HEK293 (cell line): ENCODE measurements around the gene CACNB4.

Experiments
- CTCF ChIP-seq: fragments of 450-650 bp; formaldehyde crosslinking; IDR thresholded peaks from 2 replicates; pipeline ENCODE4 v1.5.1; 2016; ENCODE audit warnings: missing biosample characterization, missing genetic modification characterization
- OSR2 ChIP-seq: fragments of 450-650 bp; formaldehyde crosslinking; IDR thresholded peaks from 2 replicates; pipeline ENCODE4 v1.5.1; 2016; ENCODE audit warnings: missing biosample characterization, missing genetic modification characterization
- ZNF2 ChIP-seq: fragments of 450-650 bp; formaldehyde crosslinking; IDR thresholded peaks from 2 replicates; pipeline ENCODE4 v1.5.1; 2016; ENCODE audit warnings: missing biosample characterization, missing genetic modification characterization
- ZNF776 ChIP-seq: fragments of 450-650 bp; formaldehyde crosslinking; IDR thresholded peaks from 2 replicates; pipeline ENCODE4 v1.5.0; 2017; ENCODE audit warnings: missing biosample characterization, missing genetic modification characterization, borderline replicate concordance
- TF ChIP-seq, protein P1 (sequence below): fragments of 450-650 bp; formaldehyde crosslinking; IDR thresholded peaks from 2 replicates; pipeline ENCODE4 v1.5.1; 2016; ENCODE audit warnings: missing biosample characterization, missing genetic modification characterization
- TF ChIP-seq, protein P2 (sequence below): fragments of 450-650 bp; formaldehyde crosslinking; IDR thresholded peaks from 2 replicates; pipeline ENCODE4 v1.5.1; 2016; ENCODE audit warnings: missing biosample characterization, missing genetic modification characterization
- TF ChIP-seq, protein P3 (sequence below): fragments of 450-650 bp; IDR thresholded peaks from 2 replicates; pipeline ENCODE4 v1.5.1; 2018; ENCODE audit warnings: missing biosample characterization, mild to moderate bottlenecking, missing genetic modification characterization

DNA sequence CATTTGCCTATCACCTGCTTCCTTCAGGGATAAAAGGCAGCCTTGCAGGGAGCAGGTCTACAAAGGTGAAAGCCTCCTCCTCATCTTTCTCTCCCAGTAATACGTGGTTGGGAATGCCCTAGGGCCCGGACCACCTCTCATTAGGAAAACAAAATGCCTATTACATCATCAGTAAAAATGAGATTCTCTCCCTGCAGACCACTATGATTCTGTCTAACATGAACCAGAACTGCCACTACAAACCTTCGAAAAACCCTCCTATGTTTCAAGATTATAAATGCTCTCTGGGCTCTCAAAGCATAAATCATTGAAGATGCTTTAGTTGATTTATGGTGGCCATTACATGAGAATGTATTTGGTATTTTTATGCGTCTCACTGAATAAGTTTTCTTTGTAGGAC, 162.2 kb downstream of the CACNB4 start:
- TF ChIP-seq, protein P1, sequence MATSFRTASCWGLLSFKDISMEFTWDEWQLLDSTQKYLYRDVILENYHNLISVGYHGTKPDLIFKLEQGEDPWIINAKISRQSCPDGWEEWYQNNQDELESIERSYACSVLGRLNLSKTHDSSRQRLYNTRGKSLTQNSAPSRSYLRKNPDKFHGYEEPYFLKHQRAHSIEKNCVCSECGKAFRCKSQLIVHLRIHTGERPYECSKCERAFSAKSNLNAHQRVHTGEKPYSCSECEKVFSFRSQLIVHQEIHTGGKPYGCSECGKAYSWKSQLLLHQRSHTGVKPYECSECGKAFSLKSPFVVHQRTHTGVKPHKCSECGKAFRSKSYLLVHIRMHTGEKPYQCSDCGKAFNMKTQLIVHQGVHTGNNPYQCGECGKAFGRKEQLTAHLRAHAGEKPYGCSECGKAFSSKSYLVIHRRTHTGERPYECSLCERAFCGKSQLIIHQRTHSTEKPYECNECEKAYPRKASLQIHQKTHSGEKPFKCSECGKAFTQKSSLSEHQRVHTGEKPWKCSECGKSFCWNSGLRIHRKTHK (tag by site-specific recombination), result no peak
- TF ChIP-seq, protein P2, sequence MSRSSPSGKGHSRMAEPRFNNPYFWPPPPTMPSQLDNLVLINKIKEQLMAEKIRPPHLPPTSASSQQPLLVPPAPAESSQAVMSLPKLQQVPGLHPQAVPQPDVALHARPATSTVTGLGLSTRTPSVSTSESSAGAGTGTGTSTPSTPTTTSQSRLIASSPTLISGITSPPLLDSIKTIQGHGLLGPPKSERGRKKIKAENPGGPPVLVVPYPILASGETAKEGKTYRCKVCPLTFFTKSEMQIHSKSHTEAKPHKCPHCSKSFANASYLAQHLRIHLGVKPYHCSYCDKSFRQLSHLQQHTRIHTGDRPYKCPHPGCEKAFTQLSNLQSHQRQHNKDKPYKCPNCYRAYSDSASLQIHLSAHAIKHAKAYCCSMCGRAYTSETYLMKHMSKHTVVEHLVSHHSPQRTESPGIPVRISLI (tag by site-specific recombination), result no peak
- TF ChIP-seq OSR2 (no peak), CTCF (tag by site-specific recombination) (no peak), ZNF2 (tag by site-specific recombination) (no peak), ZNF776 (tag by site-specific recombination) (no peak)
- TF ChIP-seq, protein P3, sequence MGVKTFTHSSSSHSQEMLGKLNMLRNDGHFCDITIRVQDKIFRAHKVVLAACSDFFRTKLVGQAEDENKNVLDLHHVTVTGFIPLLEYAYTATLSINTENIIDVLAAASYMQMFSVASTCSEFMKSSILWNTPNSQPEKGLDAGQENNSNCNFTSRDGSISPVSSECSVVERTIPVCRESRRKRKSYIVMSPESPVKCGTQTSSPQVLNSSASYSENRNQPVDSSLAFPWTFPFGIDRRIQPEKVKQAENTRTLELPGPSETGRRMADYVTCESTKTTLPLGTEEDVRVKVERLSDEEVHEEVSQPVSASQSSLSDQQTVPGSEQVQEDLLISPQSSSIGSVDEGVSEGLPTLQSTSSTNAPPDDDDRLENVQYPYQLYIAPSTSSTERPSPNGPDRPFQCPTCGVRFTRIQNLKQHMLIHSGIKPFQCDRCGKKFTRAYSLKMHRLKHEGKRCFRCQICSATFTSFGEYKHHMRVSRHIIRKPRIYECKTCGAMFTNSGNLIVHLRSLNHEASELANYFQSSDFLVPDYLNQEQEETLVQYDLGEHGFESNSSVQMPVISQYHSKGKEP, result no peak
